HG02938 (cell line): ENCODE measurements around the gene HMGCR.
"Not testable (repeated sequence)": the region's sequence is repeated elsewhere in the genome, so short reads cannot be mapped to it uniquely, and the experiment has no call there.

Experiments used
- ATAC-seq: cut with Tn5 transposase; IDR thresholded peaks from one replicate; pipeline ENCODE4 v1.9.1; 2021; ENCODE audit warnings: mild to moderate bottlenecking, moderate library complexity; ENCODE audit not compliant: unreplicated experiment

Gene HMGCR

GRCh38 chr5:75336615-75337336, at the start of gene HMGCR:
HMGCR (plus strand) TSS chr5:75337220; CDS start chr5:75342606, 5,386 bp downstream.
- peak; percentile 98 for ATAC-seq

GRCh38 chr5:75291844-75292243, 45.2 kb upstream of the HMGCR start:
- ATAC-seq, result not testable (repeated sequence)

- no peak for ATAC-seq
These were observed 36.9 kb upstream of the HMGCR start for GRCh38 chr5:75300084-75300483.

- no peak for ATAC-seq
These were observed 33.6 kb upstream of the HMGCR start for GRCh38 chr5:75303419-75303818.

GRCh38 chr5:75304486-75304885, 32.5 kb upstream of the HMGCR start:
- not testable (repeated sequence) for ATAC-seq

GRCh38 chr5:75306746-75307145, 30.3 kb upstream of the HMGCR start:
- ATAC-seq, result no peak

- ATAC-seq, result no peak
These were observed 26.8 kb upstream of the HMGCR start for GRCh38 chr5:75310212-75310611.

GRCh38 chr5:75319148-75319547, 17.9 kb upstream of the HMGCR start:
- not testable (repeated sequence) for ATAC-seq

DNA sequence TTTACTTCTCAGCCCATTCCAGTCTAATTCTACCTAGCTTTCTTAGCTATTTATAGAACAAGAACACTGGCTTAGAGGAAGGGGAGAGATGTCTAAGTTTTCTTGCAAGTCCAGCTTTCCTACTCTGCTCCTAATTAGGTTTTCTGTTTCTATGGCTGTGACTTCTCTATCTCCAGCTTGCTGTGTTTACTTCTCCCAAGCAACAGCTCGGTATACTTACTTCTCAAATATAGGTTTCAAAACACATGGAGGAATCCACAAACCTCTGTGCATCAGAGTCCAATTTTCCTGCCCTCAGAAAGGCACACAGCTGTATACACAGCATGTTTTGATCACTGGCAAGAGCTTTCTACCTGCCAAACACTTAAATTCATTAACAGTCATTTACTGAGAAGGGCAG, 17.4 kb upstream of the HMGCR start:
- no peak for ATAC-seq

DNA sequence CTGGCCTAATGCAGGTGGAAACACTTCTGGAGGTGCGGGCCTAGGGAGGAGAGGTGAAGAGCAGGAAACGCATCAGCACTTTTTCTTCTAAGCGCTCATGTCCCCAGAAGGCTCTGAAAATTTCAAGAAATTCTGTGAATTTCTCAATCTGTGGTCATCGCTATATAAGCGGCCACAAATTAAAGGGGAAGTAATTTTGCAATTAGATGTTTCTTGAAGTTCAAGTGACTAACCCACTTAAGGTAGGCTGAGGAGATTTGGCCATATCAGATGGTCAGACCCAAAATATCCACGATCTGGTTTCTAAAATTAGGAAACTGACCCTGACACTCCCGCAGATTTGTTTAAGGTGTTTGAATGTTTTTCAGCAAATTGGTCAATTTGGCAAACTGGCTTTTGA, 16.6 kb upstream of the HMGCR start:
- no peak for ATAC-seq

DNA sequence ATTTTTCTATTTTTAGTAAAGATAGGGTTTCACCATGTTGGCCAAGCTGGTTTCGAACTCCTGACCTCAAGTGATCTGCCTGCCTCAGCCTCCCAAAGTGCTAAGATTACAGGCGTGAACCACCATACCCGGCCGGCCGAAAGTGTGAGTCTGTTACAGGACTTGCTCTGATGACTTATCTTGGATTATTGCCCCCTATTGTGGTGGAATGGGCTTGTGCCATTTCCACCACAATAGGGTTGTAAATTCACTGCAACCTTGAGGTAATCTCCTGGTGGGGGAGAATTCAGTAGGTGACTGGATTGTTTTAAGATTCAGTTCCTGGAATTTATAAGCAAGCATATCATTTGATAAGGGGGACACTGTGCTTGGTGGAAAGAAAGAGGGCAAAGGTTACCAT, 15.0 kb upstream of the HMGCR start:
- ATAC-seq, result no peak

GRCh38 chr5:75324791-75325190, 12.2 kb upstream of the HMGCR start:
- no peak for ATAC-seq

GRCh38 chr5:75325242-75325641, 11.8 kb upstream of the HMGCR start:
- ATAC-seq, result no peak

DNA sequence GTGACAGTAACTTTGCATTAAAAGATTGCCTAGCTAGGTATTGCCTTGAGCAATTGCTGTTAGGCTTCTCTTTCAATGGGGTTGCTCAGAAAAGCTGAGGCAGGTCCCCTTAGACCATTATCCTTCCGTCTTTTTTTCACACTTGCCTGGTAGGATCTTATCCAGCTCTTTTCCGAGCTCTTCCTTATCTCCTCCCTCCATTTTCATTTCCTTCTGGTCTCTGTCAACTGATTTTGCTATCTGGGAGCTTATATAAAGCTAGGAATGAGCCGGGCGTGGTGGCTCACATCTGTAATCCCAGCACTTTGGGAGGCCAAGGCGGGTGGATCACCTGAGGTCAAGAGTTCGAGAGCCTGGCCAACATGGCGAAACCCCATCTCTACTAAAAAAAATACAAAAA, 6.6 kb upstream of the HMGCR start:
- ATAC-seq, result no peak

GRCh38 chr5:75331095-75332090, 5.6 kb upstream of the HMGCR start:
- no peak for ATAC-seq

DNA sequence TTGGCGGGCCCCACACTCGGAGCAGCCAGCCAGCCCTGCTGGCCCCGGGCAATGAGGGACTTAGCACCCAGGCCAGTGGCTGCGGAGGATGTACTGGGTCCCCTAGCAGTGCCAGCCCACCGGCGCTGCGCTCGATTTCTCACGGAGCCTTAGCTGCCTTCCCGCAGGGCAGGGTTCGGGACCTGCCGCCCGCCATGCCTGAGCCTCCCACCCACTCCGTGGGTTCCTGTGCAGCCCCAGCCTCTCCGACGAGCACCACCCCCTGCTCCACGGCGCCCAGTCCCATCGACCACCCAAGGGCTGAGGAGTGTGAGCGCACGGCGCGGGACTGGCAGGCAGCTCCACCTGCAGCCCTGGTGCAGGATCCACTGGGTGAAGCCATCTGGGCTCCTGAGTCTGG, 3.3 kb upstream of the HMGCR start:
- ATAC-seq, result not testable (repeated sequence)

GRCh38 chr5:75334413-75334812, 2.6 kb upstream of the HMGCR start:
- ATAC-seq, result not testable (repeated sequence)

DNA sequence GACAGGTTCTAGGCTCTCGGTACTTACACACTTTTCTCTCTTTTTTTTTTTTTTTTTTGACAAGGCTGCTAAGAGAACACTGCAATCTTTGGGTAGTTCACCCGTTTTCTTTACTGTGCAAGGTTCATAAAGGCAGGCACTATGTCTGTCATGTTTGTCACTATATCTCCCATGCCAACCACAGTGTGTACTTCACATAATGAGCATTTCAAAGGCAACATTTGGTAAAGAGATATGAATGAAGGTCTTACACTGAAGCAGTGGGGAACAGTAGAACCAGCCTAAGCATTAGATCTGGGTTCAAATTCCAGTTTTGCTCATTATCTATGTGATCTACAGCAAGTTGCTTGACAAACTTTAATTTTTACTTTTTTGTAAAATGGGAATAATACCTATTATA, 1.5 kb upstream of the HMGCR start:
- no peak for ATAC-seq

- peak; percentile 4 for ATAC-seq
These were observed 937 bp upstream of the HMGCR start for GRCh38 chr5:75335952-75336614.

GRCh38 chr5:75337366-75338021, 474 bp downstream of the HMGCR start:
- ATAC-seq, result no peak

DNA sequence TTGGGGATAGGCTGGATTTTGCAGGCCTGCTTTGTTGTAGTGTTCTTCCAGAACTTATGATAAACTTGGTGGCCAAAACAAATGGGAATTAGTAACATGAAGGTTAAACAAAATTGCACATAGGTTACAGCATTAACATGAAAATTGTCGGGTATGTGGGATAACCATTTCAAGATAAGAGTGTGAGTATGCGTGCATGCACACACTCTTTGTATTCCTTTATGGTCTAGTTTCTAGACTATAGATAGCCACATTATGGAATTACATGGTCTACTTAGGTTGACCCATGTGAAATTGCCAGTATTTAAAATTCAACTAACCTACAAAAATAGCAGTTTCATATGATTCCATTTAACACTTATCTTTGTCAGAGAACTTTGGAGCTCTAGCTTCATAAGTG, 1.4 kb downstream of the HMGCR start:
- no peak for ATAC-seq
